Colonic mucosa (tissue), 4 donors: ENCODE data around the gene BARHL2. TPM values are rescaled to one million over a fixed set of nuclear protein-coding genes. Genes with fewer than 3 reads are reported as not detected.

Experiments
- DNase-seq: peaks from one replicate; pipeline ENCODE4 v3.0.0-alpha.2; 2020
- H3K27ac ChIP-seq: fragments of 200-600 bp; one replicate; pipeline ENCODE4 v1.8.0; 2021
- H3K27me3 ChIP-seq: fragments of 200-600 bp; one replicate; pipeline ENCODE4 v1.8.0; 2021
- H3K36me3 ChIP-seq: fragments of 200-600 bp; one replicate; pipeline ENCODE4 v1.8.0; 2021
- H3K4me1 ChIP-seq: fragments of 200-600 bp; one replicate; pipeline ENCODE4 v1.8.0; 2021; ENCODE audit warnings: mild to moderate bottlenecking
- H3K4me3 ChIP-seq: fragments of 200-600 bp; one replicate; pipeline ENCODE4 v1.8.0; 2021
- H3K9ac ChIP-seq, 2 donors: one replicate each; pipeline ENCODE4 v1.7.0; 2013; ENCODE audit warnings: control low read depth in 2 of 2, low read depth in 2 of 2, low read length in 2 of 2
- H3K9me3 ChIP-seq: fragments of 200-600 bp; one replicate; pipeline ENCODE4 v1.8.0; 2021
- CTCF ChIP-seq: fragments of 200-600 bp; IDR thresholded peaks from one replicate; pipeline ENCODE4 v1.8.0; 2022; ENCODE audit warnings: antibody characterized with exemption, mild to moderate bottlenecking
- intact Hi-C: fragments of 100-400 bp; cut with DNase I; formaldehyde crosslinking; loops from one replicate; pipeline ENCODE4 v1.14.1; 2022
- total RNA-seq, 2 donors: library from RNA; stranded (reverse); fragmentation: NEBNext Ultra II Directional in 1 of 2; extraction: Animal tissue kit (Norgen Biotek cat#: 25700) in 1 of 2; gene quantifications; one replicate each; pipeline ENCODE4 v1.2.1, GENCODE V29; 2021
- donor health status: healthy.
- donor health status: DM: no; HTN: no; CAD: no.
- donor health status: DM: no; HTN: no; CAD: no.

BARHL2 gene
- total RNA-seq, 2 donors from 2014 or later = not detected

GRCh38 chr1:90711696-90712095 lies 5.4 kb downstream of the BARHL2 start:
- no peaks in the 10 kb centered on the region for H3K36me3 ChIP-seq
- H3K27ac ChIP-seq = no peak overlapping the region
- no peak overlapping the region for H3K9ac ChIP-seq
- no peak for TF ChIP-seq CTCF
- intact Hi-C loops = no loop called here
- no peaks in the 10 kb centered on the region for H3K9me3 ChIP-seq
- no peak overlapping the region for H3K4me3 ChIP-seq
- peaks cover 96% of the 10 kb centered on the region for H3K27me3 ChIP-seq
- H3K4me1 ChIP-seq = no peaks in the 10 kb centered on the region
- DNase-seq = no peak

- Histone ChIP-seq H3K4me3 (no peak overlapping the region), H3K27ac (no peak overlapping the region), H3K9ac (no peak overlapping the region), H3K9me3 (no peaks in the 10 kb centered on the region), H3K27me3 (peaks cover 98% of the 10 kb centered on the region), H3K36me3 (no peaks in the 10 kb centered on the region), H3K4me1 (no peaks in the 10 kb centered on the region)
- TF ChIP-seq CTCF = no peak
- intact Hi-C loops = no loop called here
- no peak for DNase-seq
Observed at GRCh38 chr1:90710579-90711536, 6.2 kb downstream of the BARHL2 start.

GRCh38 chr1:90709535-90709934 lies 7.6 kb downstream of the BARHL2 start:
- H3K4me1 ChIP-seq = no peaks in the 10 kb centered on the region
- H3K27ac ChIP-seq = no peak overlapping the region
- no peaks in the 10 kb centered on the region for H3K9me3 ChIP-seq
- H3K9ac ChIP-seq = no peak overlapping the region
- TF ChIP-seq CTCF = no peak
- intact Hi-C loops = no loop called here
- H3K4me3 ChIP-seq = no peak overlapping the region
- peaks cover 98% of the 10 kb centered on the region for H3K27me3 ChIP-seq
- no peaks in the 10 kb centered on the region for H3K36me3 ChIP-seq
- DNase-seq = no peak

GRCh38 chr1:90708826-90709225 lies 8.3 kb downstream of the BARHL2 start:
- Histone ChIP-seq H3K27me3 (peaks cover 98% of the 10 kb centered on the region), H3K27ac (no peak overlapping the region), H3K4me3 (no peak overlapping the region), H3K9me3 (no peaks in the 10 kb centered on the region), H3K9ac (no peak overlapping the region), H3K36me3 (no peaks in the 10 kb centered on the region), H3K4me1 (no peaks in the 10 kb centered on the region)
- intact Hi-C loops = no loop called here
- no peak for DNase-seq
- no peak for TF ChIP-seq CTCF

GRCh38 chr1:90708236-90708786 lies 8.8 kb downstream of the BARHL2 start:
- no peaks in the 10 kb centered on the region for H3K36me3 ChIP-seq
- H3K4me1 ChIP-seq = no peaks in the 10 kb centered on the region
- no peak overlapping the region for H3K9ac ChIP-seq
- H3K27ac ChIP-seq = no peak overlapping the region
- no peak for DNase-seq
- intact Hi-C loops = no loop called here
- peaks cover 98% of the 10 kb centered on the region for H3K27me3 ChIP-seq
- no peak for TF ChIP-seq CTCF
- no peak overlapping the region for H3K4me3 ChIP-seq
- no peaks in the 10 kb centered on the region for H3K9me3 ChIP-seq
